Measurements from ENCODE around the gene PAPOLG.
A peak's percentile ranks its signal among the peaks of the same experiment; 100 is the strongest.

Gene PAPOLG
- total RNA-seq = 65.0 to 74.3 reads per million in 2 experiments

DNA sequence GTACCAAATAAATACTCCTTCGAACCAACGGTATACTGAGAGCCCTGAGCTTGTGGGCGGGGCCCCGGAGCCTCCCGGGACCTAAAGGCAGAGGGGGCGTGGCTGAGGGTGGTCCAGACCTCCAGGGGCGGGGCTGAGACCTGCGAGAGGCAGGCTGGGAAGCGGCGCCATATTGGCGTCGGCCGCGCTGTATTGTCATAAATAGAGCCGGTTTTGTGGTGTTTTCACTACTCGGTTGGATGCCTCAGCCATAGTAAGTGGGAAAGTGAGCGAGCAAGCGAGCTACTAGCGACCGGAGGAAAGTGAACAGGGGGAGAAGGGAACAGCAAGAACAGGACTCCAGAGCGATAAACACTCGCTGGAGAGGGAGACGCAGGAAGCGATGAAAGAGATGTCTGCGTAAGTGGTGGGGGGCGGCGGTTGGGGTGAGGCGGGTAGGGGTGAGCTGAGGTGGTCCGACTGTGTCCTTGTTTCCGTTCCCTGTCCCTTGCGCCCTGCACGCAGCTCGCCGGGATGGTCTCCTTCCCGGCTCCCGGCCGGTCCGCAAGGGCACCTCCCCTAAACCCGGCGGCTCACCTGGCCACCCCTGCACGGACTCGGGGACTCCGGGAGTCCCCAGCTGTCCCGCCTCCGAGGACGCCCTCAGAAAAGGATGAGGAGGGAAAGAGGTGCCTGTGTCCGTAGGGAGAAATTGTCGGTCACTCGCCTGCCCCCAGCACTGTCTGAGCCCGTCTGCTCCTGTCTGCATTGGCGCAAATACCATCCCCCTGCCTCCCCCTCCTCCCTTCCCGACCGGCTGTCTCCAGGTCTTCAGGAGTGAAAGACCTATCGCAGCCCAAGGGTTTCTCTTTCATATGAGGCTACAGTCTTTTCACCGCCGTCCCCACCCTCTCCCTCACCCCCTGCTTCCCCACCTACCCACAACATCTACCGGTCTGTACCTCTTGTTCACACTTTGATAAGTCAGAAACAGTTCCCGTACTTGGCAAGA, at the start of gene PAPOLG:
Gene PAPOLG, plus strand, starts transcription at position 172 of the 991 bp plus-strand sequence. Its CDS starts 211 bp downstream, at position 383.
- peak; percentile 95 for DNase-seq (ENCODE audit: low read depth)

DNA sequence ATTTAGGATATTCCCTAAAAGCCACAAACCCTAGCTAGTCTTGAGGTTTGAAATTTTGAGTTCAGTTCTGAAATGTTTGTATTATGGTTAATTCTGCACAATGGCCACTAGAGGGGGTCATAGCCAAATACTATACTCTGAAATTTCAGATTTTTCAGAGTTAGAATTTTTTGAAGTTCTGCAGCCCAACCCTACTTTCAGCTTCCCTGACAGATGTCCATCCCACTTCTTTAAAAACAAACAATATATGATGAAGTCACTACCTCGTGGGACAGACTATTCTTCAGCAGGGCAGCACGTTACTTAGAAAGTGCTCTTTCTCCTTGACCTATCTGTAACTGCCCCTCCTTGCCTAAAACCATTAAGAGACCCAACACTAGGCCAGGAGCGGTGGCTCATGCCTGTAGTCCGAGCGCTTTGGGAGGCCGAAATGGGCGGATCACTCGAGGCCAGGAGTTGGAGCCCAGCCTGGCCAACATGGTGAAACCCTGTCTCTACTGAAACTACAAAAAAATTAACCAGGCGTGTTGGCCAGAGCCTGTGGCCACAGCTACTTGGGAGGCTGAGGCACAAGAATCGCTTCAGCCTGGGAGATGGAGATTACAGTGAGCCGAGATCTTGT, 48.2 kb upstream of the PAPOLG start:
- no peak for DNase-seq (ENCODE audit: low read depth)

DNA sequence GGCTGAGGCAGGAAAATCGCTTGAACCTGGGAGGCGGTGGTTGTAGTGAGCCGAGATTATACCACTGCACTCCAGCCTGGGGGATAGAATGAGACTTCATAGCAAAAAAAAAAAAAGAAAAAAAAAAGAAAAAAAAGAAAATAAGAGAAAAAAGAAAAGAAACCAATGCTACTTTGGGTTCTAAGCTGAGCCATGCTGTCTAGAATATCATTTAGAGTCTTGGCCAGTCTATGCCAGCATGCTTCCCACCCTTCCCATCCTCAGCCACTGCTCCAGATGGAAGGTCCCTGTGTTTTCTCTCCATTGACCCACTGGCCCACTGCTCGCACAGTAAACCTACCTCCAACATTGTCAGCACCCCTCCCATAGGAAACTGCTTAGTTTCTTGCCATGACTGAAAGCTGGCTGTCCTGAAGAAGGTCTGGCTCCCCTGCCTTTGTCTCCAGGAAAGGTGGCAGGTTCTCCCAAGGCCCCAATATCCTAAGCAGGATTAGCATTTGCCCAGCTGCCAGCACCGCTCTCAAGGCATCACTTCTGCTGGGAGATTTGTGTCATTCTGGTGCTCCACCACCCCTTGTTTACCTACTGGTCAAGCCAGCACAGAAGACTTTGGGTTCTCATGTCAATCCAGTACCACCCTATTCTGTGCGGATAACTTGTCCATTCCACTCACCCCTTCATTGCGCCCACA, 47.3 kb upstream of the PAPOLG start:
- no peak for DNase-seq (ENCODE audit: low read depth)

DNA sequence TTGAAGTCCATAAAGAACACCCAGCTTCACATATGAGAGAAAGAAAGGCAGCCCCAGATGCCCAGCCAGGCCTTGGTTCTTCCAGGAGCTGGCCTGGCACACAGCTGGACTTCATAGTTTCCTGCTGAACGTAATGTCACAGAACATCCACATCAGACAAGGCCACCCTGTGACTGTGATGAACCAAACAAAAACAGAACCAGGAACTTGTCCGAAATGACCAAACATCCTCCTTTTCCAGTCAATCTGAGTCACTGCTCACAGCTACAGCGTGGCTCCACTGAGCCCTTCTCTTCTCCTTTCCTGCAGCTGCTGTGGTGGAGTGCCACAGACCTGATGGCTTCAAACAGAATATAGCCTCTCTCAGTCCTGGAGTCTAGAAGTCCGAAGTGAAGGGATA, 45.4 kb upstream of the PAPOLG start:
- no peak for DNase-seq (ENCODE audit: low read depth)

DNA sequence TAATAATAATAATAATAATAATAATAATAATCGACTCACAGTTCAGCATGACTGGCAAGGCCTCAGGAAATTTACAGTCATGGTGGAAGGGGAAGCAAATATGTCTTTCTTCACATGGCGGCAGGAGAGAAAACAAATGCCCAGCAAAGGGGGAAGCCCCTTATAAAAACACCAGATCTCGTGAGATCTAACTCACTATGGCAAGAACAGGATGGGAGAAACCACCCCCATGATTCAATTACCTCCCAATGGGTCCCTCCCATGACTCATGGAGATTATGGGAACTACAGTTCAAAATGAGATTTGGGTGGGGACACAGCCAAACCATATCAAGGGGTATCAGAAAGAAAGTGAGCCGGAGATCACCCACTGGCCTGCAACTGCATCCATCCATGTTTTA, 40.5 kb upstream of the PAPOLG start:
- no peak for DNase-seq (ENCODE audit: low read depth)

DNA sequence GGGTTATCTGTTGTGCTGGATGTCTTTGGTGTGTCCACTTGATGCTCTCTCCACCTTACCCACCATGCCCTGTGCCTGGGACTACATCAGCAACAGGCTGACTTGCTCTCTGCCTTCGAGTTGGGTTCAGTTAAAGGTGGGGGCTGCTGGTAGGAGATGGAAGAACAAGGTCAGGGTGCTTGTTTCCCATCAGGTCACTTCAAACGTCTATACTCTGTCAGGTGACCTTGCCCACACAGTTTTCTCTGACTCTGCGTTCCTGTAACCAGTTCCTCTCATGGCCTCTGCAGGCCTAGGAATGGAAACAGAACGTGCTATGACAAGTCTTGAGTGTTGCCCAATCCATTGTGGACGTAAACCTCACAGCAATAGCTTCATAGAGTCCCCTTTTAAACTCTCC, 38.4 kb upstream of the PAPOLG start:
- DNase-seq (ENCODE audit: low read depth) = no peak

DNA sequence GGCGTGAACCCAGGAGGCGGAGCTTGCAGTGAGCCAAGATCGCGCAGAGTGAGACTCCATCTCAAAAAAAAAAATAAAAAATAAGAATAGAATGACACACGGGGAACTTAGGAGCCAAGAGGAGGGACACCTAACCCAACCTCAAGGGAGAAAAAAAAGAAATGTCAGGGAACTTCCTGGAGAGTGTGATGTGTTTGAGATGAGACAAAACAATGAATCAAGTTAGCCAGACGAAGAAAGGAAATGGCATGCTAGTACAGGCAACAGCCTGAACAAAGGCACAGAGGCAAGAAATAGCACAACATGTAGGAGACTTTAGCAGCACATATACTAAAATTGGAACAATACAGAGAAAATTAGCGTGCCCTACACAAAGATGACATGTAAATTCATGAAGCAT, 36.7 kb upstream of the PAPOLG start:
- no peak for DNase-seq (ENCODE audit: low read depth)

DNA sequence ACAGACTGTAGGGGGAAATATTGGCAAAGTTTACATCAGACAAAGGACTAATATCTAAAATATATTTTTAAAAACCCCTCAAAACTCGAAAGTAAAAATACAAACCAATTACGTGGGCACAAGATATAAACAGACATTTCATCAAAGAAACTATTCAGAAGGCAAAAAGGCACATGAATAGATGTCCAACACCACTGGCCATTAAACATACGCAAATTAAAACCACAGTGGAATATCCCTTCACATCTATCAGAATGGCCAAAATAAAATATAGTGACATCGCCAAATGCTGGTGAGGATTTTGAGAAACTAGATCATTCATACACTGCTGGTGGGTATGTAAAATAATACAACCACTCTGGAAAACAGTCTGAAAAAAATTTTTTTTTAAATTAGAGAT, 30.6 kb upstream of the PAPOLG start:
- DNase-seq (ENCODE audit: low read depth) = no peak

DNA sequence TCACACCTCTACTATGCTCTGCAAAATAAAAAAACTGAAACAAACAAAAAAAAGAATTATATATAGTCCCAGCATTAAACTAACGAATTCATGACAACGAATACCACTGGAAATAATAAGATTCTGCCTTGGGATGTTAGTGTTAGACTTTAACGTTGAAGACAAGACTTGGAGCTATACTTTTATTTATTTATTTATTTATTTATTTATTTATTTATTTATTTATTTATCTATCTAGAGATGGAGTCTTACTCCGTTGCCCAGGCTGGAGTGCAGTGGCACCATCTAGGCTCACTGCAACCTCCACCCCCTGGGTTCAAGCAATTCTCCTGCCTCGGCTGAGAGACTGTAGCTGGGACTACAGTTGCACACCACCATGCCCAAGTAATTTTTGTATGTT, 27.2 kb upstream of the PAPOLG start:
- no peak for DNase-seq (ENCODE audit: low read depth)

DNA sequence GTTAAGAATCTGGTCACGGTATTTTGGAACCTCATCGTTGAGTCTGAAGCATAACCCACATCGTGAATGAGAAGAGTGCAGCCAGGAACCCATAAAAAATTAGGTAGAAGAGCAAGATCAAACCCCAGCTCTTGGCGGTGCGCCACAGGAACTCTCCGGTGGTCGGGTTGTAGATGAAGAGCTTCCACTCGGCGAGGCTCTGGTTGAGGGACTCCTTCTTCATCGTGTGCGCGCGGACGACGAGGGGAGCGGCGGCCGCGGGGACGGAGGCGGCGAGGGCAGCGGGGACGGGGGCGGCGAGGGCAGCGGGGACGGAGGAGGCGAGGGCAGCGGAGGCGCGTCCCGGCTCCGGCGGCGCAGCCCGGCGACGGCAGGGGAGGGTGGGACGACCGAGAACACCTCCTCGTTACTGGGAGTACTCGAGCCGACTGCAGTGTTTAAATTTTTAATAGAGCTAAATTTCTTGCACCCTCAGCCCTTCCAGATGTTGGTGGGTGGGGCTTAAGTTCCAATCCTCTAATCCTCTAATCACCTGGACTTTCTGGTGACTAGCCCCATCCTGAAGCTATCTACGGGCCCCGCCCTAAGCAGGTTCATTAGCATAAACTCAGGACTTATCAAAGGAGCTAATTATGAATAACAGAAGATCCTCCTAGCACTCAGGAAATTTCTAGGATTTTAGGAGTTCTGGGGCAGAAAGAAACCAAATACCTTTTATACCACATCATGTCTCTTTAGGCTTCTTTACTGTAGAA, 20.4 kb upstream of the PAPOLG start:
- DNase-seq (ENCODE audit: low read depth) = no peak

DNA sequence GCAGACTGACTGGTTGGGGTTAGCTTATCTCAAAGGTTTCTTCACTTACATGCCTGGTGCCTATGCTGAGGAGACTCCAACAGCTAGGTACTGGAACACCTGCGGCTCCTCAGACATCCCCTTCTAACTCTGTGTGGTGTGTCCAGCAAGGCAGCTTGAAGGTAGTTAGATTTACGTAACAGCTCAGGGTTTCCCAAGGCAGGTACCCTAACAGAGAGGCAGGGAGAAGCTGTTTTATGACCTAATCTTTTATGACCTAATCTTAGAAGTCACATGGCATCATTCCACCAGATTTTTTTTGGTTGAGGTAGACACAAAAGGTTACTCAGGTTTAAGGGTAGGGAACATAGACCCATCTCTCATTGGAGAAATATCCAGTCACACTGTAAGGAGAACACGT, 17.4 kb upstream of the PAPOLG start:
- DNase-seq (ENCODE audit: low read depth) = no peak

DNA sequence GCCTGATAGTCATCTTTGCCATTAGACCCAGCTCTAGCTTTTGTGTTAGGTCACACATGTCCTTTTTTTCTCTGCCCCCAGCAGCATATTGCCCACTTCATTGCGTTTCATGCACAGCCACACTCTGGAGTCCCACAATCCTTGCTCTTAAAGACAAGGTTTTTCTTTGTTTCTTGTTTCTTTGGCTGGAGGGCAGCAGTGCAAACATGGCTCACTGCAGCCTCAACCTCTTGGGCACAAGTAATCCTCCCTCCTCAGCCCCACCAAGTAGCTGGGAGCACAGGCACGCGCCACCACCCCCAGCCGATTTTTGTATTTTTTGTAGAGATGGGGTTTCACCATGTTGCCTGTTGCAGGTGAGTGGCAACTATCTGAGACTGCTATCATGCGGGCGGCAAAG, 16.9 kb upstream of the PAPOLG start:
- DNase-seq (ENCODE audit: low read depth) = no peak

DNA sequence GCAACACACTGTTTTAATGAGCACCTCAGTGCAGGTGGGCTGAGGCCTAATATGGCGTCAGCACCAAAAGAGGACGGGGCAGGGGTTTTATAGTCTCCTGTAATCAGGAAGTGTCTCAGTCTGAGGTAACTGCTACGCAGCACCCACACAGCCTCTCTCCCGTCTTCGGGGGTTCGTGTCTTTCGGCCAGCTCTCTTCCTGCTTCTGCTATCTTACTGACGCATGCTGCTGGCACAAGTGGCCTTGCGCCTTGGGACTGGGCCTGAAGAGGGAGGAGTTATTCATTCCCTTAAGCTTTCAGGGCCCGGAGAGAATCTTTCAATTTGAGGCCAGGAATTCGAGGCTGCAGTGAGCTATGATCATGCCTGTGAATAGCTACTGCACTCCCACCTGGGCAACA, 14.5 kb upstream of the PAPOLG start:
- no peak for DNase-seq (ENCODE audit: low read depth)

DNA sequence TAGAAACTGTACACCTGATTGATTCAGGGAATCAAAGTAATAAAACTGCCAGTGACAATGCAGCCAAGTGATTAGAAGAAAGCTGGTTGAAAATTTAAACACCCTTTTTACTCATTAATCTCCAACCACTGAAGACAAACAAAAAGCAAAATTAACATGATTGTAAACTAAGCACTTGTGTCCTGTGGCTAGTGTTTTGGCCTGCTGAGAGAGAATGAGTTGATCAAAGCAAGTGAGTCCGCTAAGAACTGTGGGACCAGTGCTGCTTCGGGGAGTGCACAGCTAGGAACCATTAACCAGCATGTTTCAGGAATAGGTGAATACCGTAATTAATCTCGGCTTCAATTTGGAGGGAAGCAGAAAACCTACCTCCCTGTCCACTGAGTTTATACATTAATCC, 13.6 kb upstream of the PAPOLG start:
- no peak for DNase-seq (ENCODE audit: low read depth)

DNA sequence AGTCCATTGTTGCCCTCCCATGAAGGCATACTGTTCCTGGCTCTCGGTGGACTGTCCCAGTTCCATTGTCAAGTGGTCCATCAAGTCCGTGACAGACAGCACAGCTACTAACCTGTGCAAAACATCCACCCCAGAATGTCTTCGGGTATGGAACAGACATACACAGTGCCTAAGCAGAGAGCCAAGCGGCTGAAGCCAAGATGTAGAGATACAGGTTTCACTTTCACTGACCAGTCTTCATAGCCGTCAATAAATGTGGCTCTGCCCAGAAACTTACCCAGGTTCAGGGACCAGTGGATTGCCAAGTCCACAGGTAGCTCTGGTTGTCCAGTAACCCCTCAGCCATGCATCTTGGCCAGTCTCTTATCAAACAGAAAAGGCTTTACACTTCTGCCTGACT, 10.7 kb upstream of the PAPOLG start:
- no peak for DNase-seq (ENCODE audit: low read depth)

DNA sequence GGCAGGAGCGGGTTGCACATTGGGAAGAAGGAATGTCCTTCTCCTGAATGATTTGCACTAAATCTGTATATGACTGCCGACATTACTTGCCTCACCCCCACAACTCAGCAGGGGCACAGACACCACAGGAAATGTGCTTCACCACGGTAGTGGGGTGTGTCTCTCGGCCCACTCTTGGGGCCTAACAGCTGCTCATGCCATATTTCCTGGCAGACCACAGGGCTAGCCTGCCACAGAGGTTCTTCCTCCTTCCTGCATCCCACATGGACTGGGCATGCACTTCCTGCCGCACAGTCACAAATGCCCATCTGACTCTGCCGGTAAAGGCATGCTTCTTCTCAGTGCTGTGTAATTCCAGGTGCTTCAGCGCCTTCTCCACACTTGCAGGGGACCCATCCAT, 10.3 kb upstream of the PAPOLG start:
- DNase-seq (ENCODE audit: low read depth) = no peak

DNA sequence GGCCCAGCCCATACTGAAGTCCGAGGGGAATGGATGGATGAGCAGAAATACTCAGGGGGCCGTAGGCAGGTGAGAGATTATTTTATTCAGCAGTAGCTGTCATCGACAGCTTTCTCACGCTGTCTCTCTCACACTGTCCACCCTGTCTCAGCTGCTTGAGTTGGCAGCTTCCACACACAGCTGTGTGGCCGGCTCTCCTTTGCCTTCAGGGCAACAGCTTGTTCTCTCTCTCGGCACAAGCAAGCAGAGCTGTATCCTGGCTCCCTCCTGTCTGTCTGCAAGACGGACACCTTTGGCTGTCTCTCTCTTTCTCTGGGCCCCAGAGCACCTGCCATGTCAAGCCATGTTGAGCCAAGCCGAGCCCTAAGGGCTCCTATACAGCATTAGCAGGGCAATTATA, 9.8 kb upstream of the PAPOLG start:
- DNase-seq (ENCODE audit: low read depth) = no peak

DNA sequence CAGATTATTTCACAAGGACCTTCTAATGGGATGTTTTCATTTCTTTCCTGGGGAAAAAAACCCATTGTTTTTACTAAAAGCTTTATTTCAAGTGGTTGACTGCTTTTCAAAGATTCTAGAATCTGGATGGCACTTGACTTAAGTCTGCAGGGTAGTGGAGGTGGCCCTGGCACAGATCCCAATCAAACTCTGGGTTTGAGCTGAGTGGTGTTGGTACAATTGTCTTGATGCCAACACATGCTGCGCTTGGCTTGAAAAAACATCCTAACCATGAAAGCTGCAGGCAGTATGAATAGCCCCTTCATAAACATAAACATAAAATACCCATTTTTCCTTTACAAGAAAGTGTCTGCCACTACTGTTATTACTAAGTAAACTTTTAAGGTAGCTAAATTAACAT, 3.6 kb downstream of the PAPOLG start:
- DNase-seq (ENCODE audit: low read depth) = no peak

DNA sequence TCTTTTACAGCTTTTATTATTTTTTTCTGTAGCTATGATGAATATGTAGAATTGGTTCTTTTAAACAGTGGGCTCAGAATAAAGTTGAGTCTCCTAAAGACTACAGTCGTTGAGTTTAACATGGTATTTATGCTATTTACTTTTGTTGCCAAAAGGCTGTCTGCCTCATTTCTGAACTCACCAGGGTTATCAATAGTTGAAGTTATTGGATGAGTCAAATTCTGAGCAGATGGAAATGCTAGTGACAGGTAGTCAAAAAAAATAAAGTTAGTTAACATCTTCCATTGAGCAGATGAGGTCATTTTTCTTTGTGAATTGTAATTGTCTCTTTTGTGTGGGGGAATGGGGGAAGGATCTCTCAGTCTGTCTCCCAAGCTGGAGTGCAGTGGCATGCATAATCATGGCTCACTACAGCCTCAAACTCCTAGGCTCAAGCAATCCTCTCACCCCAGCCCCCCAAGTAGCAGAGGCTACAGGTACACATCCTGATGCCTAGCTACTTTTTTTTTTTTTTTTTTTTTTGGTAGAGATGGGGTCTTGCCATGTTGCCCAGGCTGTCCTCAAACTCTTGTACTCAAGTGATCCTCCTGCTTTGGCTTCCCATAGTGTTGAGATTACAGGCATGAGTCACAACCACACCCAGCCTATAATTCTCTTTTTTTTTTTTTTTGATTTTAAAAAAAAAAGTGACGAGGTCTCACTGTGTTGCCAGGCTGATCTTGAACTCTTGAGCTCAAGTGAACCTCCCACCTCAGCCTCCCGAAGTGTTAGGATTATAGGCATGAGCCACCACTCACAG, 8.9 kb downstream of the PAPOLG start:
- no peak for DNase-seq (ENCODE audit: low read depth)

DNA sequence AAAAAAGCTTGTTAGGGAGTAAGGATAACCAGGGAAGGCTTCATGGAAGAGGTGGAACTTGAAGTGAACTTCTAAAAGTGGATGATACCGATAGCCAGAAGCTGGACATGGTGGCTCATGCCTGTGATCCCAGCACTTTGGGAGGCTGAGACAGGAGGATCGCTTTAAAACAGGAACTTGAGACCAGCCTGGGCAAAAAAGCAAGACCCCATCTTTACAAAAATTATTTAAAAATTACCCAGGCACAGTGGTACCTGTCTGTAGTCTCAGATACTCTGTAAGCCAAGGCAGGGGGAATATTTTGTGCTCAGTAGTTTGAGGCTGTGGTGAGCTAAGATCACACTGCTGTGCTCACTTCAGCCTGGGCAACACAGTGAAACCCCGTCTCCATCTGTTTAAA, 10.2 kb downstream of the PAPOLG start:
- no peak for DNase-seq (ENCODE audit: low read depth)

DNA sequence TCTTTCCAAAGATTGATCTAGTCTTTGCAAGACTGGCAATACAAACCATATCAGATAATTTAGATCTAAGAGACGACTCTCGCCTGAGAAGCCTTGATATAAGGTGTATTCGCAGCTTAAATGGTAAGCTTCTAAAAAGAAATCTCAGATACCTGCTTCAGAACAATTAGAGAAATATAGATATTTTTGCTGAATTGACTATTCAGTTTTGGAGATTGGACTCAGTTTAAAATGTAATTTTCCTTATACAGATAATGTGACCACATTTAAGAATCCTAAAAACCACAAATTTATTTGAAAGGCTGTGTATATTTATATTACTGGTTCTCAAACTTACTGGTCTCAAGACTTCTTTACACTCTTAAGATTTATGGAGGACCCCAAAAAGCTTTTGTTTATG, 15.4 kb downstream of the PAPOLG start:
- no peak for DNase-seq (ENCODE audit: low read depth)

All from T follicular helper cell (primary cell).